Transverse colon (tissue), 4 donors: ENCODE data around the gene UBXN10. TPM values are rescaled to one million over a fixed set of nuclear protein-coding genes. Genes with fewer than 3 reads are reported as not detected.

Experiments
- DNase-seq: peaks from one replicate; pipeline ENCODE4 v3.0.0-alpha.2; 2019
- H3K27ac ChIP-seq, 4 donors: fragments of 200-600 bp; sonication (generic); 2 replicates each; pipeline ENCODE4 v1.5.1; 2016 to 2018; ENCODE audit warnings: inconsistent platforms in 4 of 4
- H3K27me3 ChIP-seq: fragments of 200-600 bp; sonication (generic); 2 replicates; pipeline ENCODE4 v1.5.1; 2017; ENCODE audit warnings: inconsistent platforms
- H3K36me3 ChIP-seq, 4 donors: fragments of 200-600 bp; sonication (generic); 2 replicates each; pipeline ENCODE4 v1.5.1; 2017 to 2019; ENCODE audit warnings: inconsistent platforms in 4 of 4
- H3K4me1 ChIP-seq, 4 donors: fragments of 200-600 bp; sonication (generic); 2 replicates each; pipeline ENCODE4 v1.5.1; 2017 to 2020; ENCODE audit warnings: inconsistent platforms in 4 of 4
- H3K4me3 ChIP-seq, 4 donors: fragments of 200-600 bp; sonication (generic); 1 replicate in 1 of 4; 2 replicates in 3 of 4; pipeline versions ENCODE4 v1.5.1 to v1.6.1; 2017 to 2019; ENCODE audit warnings: inconsistent platforms in 4 of 4
- H3K9me3 ChIP-seq, 2 donors: fragments of 200-600 bp; sonication (generic); 2 replicates each; pipeline ENCODE4 v1.5.1; 2017 to 2019; ENCODE audit warnings: inconsistent platforms in 2 of 2
- CTCF ChIP-seq, 5 experiments: fragments of 200-600 bp in 3 of 5; fragments of 450-650 bp in 2 of 5; sonication (generic) in 3 of 5; IDR thresholded peaks; 1 replicate in 2 of 5; 2 replicates in 3 of 5; pipeline ENCODE4 v1.5.1; 2016 to 2017; ENCODE audit warnings: antibody characterized with exemption in 5 of 5, inconsistent platforms in 3 of 5, mild to moderate bottlenecking in 2 of 5, moderate library complexity in 1 of 5
- EP300 ChIP-seq: sonication (generic); formaldehyde crosslinking; IDR thresholded peaks from one replicate; pipeline ENCODE4 v1.6.1; 2017; ENCODE audit warnings: antibody characterized with exemption, low read depth
- POLR2A ChIP-seq: fragments of 450-650 bp; IDR thresholded peaks from one replicate; pipeline ENCODE4 v1.6.1; 2016; ENCODE audit warnings: antibody characterized with exemption, mild to moderate bottlenecking, moderate library complexity
- POLR2AphosphoS5 ChIP-seq, 3 donors: sonication (generic); formaldehyde crosslinking; IDR thresholded peaks; one replicate each; pipeline ENCODE4 v1.6.1; 2016; ENCODE audit warnings: antibody characterized with exemption in 3 of 3
- WGBS, 2 donors: methylation state at CpG; one replicate each; pipeline ENCODE4 v1.1.5; 2018; ENCODE audit warnings: low coverage in 1 of 2; 5-methylcytosine and 5-hydroxymethylcytosine counted together
- in situ Hi-C, 4 donors: fragments of 200-750 bp; cut with MboI; loops; one replicate each; pipeline versions ENCODE4 v1.15.0 to v1.15.1; 2017; ENCODE audit warnings: low sequenced_read_pairs in 3 of 4, low pct_ligation_motif_present in 1 of 4, low pct_unique_long_range_greater_than_20kb in 1 of 4
- intact Hi-C: fragments of 100-400 bp; cut with DNase I; formaldehyde crosslinking; loops from one replicate; pipeline ENCODE4 v1.15.1; 2023; ENCODE audit warnings: low total_unique reads
- total RNA-seq, 4 donors: library from RNA; depleted of rRNA; stranded (reverse); fragments of >200 nt; gene quantifications; one replicate each; pipeline ENCODE4 v1.1.0, GENCODE V29; 2016

UBXN10 gene
- total RNA-seq, 4 donors from 2014 or later, result 4.3 to 15.3 (median 5.8) TPM

DNA sequence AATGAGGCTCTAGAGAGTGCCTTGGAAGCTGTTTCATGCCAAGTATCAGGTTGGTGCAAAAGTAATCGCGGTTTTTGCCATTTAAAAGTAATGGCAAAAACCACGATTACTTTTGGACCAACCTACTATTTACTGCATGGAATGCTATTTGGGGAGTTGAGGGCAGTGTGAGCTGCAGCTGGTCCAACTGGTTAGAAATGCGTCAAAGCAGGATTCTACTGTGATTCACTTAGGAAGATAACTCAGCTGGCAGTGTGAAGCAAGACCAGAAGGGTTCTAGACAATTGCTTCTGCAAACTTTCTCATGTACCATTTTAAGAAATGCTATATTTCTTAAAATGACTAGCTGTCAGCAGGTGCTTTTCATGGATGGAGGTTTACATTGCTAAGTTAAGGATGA lies 21.6 kb downstream of the UBXN10 start:
- 85% methylated on average over 4 of the region's 4 CpGs; no CpG with 5 or more reads in 1 of the 2 donors for WGBS, 2 donors
- Histone ChIP-seq H3K36me3 (no peaks in the 10 kb centered on the region), H3K4me3 (no peak overlapping the region), H3K4me1 (peaks cover 4 to 17% (median 13%) of the 10 kb centered on the region in 4 donors), H3K27ac (no peak overlapping the region), H3K27me3 (peaks cover 3% of the 10 kb centered on the region), H3K9me3 (no peaks in the 10 kb centered on the region)
- no peak for DNase-seq
- no peak for TF ChIP-seq EP300
- no peak for TF ChIP-seq POLR2A
- in situ Hi-C loops, result no loop called here
- intact Hi-C loops, result no loop called here

DNA sequence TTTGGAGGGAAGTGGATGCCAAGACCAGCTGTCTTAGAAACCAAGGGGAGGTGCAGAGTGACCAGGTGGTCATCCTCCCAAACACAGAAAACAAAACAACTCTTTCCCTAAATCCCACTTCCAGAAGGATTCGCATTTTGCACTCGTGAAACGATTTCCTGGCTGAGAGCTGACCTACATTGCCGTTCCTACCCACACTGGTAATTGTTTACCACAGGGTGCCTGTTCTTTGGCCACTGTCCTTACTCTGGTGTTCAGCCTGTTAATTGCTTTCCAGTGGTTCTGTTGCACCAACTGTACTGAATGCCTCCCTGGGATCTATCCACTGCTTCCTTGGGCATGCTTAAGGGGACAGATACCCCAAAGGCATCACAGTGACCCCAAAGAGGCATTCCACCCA lies 23.6 kb downstream of the UBXN10 start:
- in situ Hi-C loops (no loop called here), intact Hi-C loops (no loop called here)
- Histone ChIP-seq H3K4me3 (no peak overlapping the region), H3K9me3 (no peaks in the 10 kb centered on the region), H3K27me3 (peaks cover 11% of the 10 kb centered on the region), H3K36me3 (no peaks in the 10 kb centered on the region), H3K27ac (no peak overlapping the region), H3K4me1 (peaks cover 9 to 26% (median 20%) of the 10 kb centered on the region in 4 donors)
- DNase-seq, result no peak
- 80% methylated on average over 4 of the region's 4 CpGs; no CpG with 5 or more reads in 1 of the 2 donors for WGBS, 2 donors
- TF ChIP-seq POLR2A (no peak), CTCF (IDR thresholded peaks at IDR 0.05) (no peak), EP300 (no peak), POLR2AphosphoS5 (IDR thresholded peaks at IDR 0.05) (no peak)

- in situ Hi-C loops, result loop anchor here (5.0 to 10.0 kb wide), 2 partner anchors 281 to 284 kb away; no protein-coding TSS in a partner anchor
These were observed 25.0 kb downstream of the UBXN10 start for GRCh38 chr1:20210736-20211460.

DNA sequence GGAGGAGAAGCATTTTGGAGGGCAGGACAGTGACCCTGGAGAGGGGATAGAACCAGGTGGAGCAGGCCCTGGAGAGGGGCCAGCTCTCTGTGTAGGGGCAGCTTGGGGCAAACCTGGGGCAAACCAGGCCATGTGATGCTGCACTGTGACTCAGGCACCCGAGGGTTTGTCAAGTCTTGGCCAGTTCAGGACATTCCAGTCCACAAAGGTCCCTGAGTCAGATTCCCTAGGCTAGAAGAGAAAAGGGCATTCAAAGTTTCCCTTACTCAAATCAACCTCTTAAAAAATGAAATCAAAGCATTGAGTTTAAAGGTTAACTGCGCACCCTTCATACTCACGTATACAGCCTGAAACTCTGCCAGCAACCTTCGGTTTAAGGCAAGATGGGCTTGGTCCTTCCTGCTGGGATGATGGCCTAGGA lies 25.6 kb downstream of the UBXN10 start:
- no peaks in the 10 kb centered on the region for H3K36me3 ChIP-seq
- peaks cover 11% of the 10 kb centered on the region for H3K27me3 ChIP-seq
- H3K27ac ChIP-seq, result peak overlapping the region; percentile 61 to 72 (median 71)
- peak; percentile 62 for DNase-seq
- whole genome bisulfite sequencing, 2 donors, result 27 to 37% methylated on average over 3 to 4 of the region's 4 CpGs
- peaks cover 9 to 26% (median 20%) of the 10 kb centered on the region in 4 donors for H3K4me1 ChIP-seq
- no peak overlapping the region for H3K4me3 ChIP-seq
- intact Hi-C loops, result no loop called here
- in situ Hi-C loops, result loop anchor here (5.0 to 10.0 kb wide), 2 partner anchors 281 to 283 kb away; no protein-coding TSS in a partner anchor
- H3K9me3 ChIP-seq, result no peaks in the 10 kb centered on the region
- no peak for TF ChIP-seq EP300
- TF ChIP-seq POLR2A, result no peak
- TF ChIP-seq CTCF (IDR thresholded peaks at IDR 0.05), result no peak
- TF ChIP-seq POLR2AphosphoS5 (IDR thresholded peaks at IDR 0.05), result no peak

More at GRCh38 chr1:20210736-20211460, 25.0 kb downstream of the UBXN10 start:
- H3K4me3 ChIP-seq, result no peak overlapping the region
- peaks cover 9 to 26% (median 20%) of the 10 kb centered on the region in 4 donors for H3K4me1 ChIP-seq
- peak overlapping the region; percentile 61 to 72 (median 71) for H3K27ac ChIP-seq
- H3K27me3 ChIP-seq, result peaks cover 11% of the 10 kb centered on the region
- intact Hi-C loops, result no loop called here
- H3K36me3 ChIP-seq, result no peaks in the 10 kb centered on the region
- H3K9me3 ChIP-seq, result no peaks in the 10 kb centered on the region
- TF ChIP-seq POLR2AphosphoS5 (IDR thresholded peaks at IDR 0.05), result no peak
- no peak for TF ChIP-seq CTCF (IDR thresholded peaks at IDR 0.05)
- no peak for TF ChIP-seq POLR2A
- no peak for TF ChIP-seq EP300
- DNase-seq, result no peak
- WGBS, 2 donors, result 76 to 82% methylated on average over 9 to 10 of the region's 10 CpGs
